ENCODE results near the gene SPACA7.

SPACA7 gene

DNA sequence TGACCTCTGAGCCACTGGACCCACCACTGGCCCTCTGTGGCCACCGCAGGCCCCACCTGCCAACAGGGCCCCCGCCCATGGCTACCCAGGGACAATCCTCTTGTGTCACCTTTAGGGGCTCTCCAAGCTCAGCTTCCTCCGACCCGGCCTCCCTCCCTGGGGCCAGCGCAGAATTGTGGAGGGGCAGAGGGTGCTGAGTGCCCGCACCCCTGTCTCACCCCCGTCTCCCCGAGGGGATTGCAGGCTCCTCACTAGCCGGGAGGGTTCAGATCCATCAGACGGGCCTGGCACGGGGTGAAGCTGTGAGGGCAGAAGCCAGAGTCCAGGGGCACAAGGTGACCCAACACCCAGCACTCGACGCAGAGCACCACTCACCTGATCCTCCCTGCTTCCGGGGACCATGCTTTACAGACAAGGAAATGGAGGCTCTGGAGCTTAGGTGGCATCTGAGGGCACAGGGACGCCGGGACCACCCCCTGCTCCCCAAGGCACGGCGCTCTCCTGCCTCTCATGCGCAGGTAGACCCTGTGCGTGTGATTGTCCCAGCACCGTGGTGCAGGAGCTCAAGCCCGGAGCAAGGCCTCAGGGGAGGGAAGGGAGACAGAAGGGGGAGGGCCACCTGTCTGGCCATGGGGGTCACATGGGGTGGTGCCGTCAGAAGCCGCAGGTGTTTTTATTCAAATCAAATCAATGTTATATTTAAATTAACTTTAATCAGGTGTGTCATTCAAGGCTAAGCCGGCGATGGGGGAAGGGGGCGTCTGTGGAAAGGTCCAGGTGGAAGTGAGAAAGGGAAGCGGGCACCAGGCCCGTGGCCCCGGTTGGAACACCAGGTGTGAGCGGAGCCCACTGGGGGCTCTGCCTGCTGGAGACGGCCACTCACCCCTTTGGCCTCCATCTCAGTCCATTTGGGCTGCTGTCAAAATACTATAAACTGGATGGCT lies 21.6 kb upstream of the SPACA7 start:
- TF ChIP-seq, protein P1, sequence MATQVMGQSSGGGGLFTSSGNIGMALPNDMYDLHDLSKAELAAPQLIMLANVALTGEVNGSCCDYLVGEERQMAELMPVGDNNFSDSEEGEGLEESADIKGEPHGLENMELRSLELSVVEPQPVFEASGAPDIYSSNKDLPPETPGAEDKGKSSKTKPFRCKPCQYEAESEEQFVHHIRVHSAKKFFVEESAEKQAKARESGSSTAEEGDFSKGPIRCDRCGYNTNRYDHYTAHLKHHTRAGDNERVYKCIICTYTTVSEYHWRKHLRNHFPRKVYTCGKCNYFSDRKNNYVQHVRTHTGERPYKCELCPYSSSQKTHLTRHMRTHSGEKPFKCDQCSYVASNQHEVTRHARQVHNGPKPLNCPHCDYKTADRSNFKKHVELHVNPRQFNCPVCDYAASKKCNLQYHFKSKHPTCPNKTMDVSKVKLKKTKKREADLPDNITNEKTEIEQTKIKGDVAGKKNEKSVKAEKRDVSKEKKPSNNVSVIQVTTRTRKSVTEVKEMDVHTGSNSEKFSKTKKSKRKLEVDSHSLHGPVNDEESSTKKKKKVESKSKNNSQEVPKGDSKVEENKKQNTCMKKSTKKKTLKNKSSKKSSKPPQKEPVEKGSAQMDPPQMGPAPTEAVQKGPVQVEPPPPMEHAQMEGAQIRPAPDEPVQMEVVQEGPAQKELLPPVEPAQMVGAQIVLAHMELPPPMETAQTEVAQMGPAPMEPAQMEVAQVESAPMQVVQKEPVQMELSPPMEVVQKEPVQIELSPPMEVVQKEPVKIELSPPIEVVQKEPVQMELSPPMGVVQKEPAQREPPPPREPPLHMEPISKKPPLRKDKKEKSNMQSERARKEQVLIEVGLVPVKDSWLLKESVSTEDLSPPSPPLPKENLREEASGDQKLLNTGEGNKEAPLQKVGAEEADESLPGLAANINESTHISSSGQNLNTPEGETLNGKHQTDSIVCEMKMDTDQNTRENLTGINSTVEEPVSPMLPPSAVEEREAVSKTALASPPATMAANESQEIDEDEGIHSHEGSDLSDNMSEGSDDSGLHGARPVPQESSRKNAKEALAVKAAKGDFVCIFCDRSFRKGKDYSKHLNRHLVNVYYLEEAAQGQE (IDR thresholded peaks at IDR 0.05; ENCODE audit: insufficient read depth in 1 of 2, low read depth in 2 of 2, low read length in 2 of 2), result no peak
- TF ChIP-seq SIN3A (IDR thresholded peaks at IDR 0.05; ENCODE audit: borderline replicate concordance, insufficient read depth, low read length) (no peak), POLR2AphosphoS5 (IDR thresholded peaks at IDR 0.05; ENCODE audit: low read depth, low read length) (no peak), TAF1 (IDR thresholded peaks at IDR 0.05; ENCODE audit: borderline replicate concordance, insufficient read depth, low read length) (no peak), FOXP2 (optimal IDR thresholded peaks at IDR 0.05; ENCODE audit: borderline replicate concordance, extremely low read depth, extremely low read length, insufficient read depth) (no peak)

DNA sequence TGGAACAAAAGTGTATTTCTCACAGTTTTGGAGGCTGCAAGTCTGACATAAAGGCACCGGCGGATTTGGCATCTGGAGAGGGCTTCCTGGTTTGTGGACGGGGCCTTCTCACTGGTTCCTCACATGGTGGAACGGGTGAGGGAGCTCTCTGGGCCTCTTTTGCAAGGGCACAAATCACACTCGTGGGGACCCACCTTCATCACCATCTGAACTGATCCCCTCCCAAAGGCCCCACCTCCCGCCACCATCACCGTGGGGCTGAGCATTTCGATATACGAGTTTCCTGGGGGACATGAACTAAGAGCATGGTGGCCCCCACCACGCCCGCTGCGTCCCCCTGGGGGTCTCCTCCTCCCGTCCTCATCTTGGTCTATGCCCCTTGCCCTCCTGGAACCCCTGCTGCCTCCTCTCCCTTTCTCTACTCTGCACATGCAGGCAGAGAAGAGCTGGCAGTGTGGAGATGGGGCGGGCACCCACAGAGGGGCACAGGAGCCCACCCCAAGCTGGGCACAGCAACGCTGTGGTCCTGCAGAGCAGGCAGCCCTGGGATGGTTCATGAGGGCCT lies 20.8 kb upstream of the SPACA7 start:
- TF ChIP-seq TAF1 (IDR thresholded peaks at IDR 0.05; ENCODE audit: borderline replicate concordance, insufficient read depth, low read length) (no peak), POLR2AphosphoS5 (IDR thresholded peaks at IDR 0.05; ENCODE audit: low read depth, low read length) (no peak), FOXP2 (optimal IDR thresholded peaks at IDR 0.05; ENCODE audit: borderline replicate concordance, extremely low read depth, extremely low read length, insufficient read depth) (no peak), SIN3A (IDR thresholded peaks at IDR 0.05; ENCODE audit: borderline replicate concordance, insufficient read depth, low read length) (no peak)
- TF ChIP-seq, protein P1 (IDR thresholded peaks at IDR 0.05; ENCODE audit: insufficient read depth in 1 of 2, low read depth in 2 of 2, low read length in 2 of 2), result no peak

DNA sequence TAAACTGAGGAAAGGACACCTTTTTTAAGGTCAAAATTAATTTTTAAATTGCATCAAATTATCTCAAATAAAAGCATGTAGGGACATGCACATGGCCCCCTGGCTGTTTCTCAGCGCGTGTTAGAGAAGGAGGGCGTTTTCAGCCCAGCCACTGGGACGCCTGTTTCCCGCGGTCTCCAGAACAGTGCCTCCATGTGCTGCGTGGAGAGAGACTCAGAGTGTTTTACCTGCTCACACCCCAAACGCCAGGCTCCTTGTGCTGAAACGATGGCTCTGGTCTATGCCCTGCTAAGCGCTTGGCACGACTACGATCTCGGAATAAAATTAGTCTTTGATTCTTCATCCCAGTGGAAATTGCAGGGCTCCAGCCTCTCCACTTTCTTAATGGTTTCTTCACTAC lies 20.0 kb upstream of the SPACA7 start:
- TF ChIP-seq, protein P1 (IDR thresholded peaks at IDR 0.05; ENCODE audit: insufficient read depth in 1 of 2, low read depth in 2 of 2, low read length in 2 of 2), result no peak
- TF ChIP-seq POLR2AphosphoS5 (IDR thresholded peaks at IDR 0.05; ENCODE audit: low read depth, low read length) (no peak), FOXP2 (optimal IDR thresholded peaks at IDR 0.05; ENCODE audit: borderline replicate concordance, extremely low read depth, extremely low read length, insufficient read depth) (no peak), SIN3A (IDR thresholded peaks at IDR 0.05; ENCODE audit: borderline replicate concordance, insufficient read depth, low read length) (no peak), TAF1 (IDR thresholded peaks at IDR 0.05; ENCODE audit: borderline replicate concordance, insufficient read depth, low read length) (no peak)

DNA sequence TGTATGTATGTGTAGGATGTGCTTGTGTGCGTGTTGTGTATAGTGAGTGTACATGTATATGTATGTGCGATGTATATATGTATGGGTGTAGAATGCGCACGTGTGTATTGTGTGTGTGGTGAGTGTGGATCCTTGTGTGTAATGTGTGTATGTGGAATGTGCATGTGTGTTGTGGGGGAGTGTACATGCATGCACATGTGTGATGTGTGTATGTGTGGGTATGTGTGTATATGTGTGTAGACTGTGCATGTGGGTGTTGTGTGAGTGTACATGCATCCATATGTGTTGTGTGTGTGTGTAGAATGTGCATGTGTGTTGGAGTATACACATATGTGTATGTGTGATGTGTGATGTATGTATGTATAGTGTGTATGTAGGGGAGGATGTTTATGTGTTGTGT lies 18.0 kb upstream of the SPACA7 start:
- TF ChIP-seq, protein P1 (IDR thresholded peaks at IDR 0.05; ENCODE audit: insufficient read depth in 1 of 2, low read depth in 2 of 2, low read length in 2 of 2), result no peak
- TF ChIP-seq FOXP2 (optimal IDR thresholded peaks at IDR 0.05; ENCODE audit: borderline replicate concordance, extremely low read depth, extremely low read length, insufficient read depth), result no peak
- no peak for TF ChIP-seq POLR2AphosphoS5 (IDR thresholded peaks at IDR 0.05; ENCODE audit: low read depth, low read length)
- TF ChIP-seq TAF1 (IDR thresholded peaks at IDR 0.05; ENCODE audit: borderline replicate concordance, insufficient read depth, low read length), result no peak
- no peak for TF ChIP-seq SIN3A (IDR thresholded peaks at IDR 0.05; ENCODE audit: borderline replicate concordance, insufficient read depth, low read length)

All from PFSK-1 (cell line).